ENCODE data around the gene ARID1B.

ARID1B gene

GRCh38 chr6:157221049-157221816 lies 444.1 kb downstream of the ARID1B start:
- DNase-seq = peak; percentile 76

DNA sequence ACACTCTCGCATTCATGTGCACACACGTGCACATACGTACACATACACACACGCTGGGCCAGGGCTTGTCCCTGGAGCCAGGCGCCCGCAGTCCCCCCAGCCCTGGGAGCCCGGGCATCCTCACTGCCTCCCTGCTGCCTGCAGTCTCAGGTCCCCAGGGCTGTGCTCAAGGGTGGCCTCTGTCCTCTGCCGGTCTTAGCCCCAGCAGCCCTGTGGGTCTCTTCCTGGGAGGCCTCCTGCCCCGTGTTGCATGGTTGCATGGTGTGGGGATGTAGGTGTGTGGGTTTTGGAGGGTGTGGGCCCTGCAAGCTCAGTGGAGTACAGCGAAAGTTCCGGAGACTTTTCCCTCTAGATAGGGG lies 444.6 kb downstream of the ARID1B start:
- DNase-seq = no peak

DNA sequence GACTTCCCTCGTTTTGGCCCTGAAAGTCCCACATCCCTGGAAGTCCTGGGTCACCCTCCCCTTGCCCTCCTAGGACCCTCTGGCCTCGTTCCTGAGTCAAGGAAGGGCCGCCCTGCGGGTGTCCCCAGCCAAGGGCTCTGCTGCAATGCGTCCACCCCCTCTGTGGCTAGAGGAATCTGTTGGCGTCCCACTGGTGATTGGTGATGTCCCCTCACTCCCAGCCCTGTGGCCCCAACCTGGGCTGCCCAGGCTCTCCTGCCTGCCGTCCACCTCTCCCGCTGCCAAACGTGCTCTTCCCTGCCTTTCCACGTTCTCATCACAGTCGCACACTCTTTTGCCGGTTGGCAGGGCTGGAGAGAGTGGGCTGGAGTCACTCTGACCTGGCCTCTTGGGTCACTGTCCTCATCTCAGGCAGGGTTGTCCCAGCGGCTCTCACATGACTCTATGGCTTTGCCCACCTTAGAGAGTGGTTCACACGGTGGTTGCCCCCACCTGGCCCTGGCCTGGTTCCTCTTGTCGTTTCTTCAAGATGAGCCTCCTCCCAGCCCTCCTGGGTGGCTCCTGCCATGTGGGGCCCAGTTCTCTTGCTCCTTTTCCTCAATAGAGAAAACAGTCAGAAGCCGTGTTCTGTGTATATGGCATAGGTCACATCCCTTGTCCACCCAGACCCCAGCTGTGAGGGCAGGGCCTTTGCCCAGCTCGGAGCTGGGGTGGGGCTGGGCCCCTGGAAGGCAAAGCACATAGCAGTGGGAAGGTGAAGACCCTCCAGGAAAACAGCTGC lies 445.2 kb downstream of the ARID1B start:
- no peak for DNase-seq

- DNase-seq = peak; percentile 40
Measured at GRCh38 chr6:157223021-157223430, 445.8 kb downstream of the ARID1B start.

DNA sequence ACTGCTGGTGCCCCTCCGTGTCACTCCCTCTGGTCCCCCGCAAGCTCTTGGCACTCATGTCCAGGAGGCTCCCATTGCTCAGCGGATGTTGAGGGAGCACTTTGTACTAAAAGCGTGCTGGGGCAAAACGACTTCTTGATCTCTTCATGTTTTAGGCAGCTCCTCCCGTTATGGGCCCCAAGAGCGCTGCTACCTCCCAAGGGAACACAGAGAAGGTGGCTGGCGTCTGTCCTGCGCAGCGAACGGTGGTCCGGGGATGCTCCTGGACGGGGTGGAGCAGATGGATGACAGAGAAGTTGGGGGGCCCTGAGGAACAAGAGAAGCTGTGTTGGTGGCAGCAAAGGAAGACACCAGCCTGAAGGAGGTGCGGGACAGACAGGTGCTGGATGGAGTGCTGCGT lies 446.3 kb downstream of the ARID1B start:
- no peak for DNase-seq

DNA sequence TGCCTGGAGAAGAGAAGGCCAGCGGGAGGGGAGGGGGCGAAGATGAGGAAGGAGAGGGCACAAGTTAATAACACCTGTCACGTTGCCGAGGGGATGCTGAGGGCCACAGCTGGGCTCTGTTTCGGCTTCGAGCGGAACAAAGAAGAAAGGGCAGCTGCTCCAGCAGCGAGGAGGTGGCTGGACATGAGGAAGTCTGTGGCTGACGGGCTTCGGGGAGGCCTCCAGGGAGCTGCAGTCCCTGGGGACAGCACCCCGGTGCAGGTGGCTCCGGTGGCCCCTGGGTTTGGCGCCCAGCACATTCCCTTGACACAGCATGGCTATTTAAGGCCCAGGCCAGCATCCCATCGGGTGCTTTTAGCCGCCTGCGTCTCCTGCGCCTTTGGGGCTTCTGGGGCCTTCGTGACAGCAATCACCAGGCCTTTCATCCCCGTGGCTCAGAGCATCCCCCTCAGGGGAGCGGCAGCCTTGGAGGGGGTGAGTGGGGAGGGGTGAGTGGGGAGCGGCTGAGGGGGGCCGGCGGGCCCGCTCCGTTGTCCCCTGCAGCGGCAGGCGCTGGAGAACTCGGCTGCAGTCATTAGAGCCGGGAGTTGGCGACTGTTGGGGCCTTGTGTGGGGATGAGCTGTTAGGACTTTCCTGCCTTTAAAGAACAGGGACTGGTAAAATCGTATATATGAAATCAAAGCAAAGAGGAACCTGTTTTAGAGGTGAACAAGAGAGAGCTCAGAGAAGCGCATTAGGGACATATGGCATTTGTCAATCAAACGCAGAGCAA lies 447.2 kb downstream of the ARID1B start:
- no peak for DNase-seq

DNA sequence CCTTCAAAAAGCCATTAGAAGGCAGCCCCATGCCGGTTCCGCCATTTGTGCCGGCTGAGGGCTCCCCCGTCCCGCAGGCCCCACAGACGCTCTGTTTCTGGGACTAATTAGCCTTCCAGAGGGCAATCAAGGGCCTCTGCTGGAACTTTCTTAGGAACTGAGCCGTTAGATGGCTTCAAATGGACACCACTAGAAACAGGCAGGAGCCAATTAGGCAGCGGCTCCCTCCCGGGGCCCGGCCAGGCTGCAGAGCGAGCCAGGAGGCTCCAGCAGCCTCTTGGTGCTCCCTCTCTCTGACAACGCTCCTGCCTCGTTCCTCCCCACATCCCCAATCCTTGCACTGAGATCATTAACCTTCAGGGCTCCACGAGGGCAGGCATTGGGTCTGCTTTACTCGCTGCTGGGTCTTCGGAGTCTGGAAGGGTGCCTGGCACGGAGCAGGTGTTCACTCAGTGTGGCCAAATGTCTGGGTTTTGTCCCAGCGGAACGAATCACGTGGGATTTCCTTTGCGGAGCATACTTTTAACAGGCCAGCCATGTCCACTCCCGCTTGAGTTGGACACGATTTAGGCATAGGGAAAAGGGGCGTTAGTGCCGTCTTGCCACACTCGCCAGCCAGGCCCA lies 447.9 kb downstream of the ARID1B start:
- no peak for DNase-seq

GRCh38 chr6:157225575-157225995 lies 448.4 kb downstream of the ARID1B start:
- DNase-seq = no peak

DNA sequence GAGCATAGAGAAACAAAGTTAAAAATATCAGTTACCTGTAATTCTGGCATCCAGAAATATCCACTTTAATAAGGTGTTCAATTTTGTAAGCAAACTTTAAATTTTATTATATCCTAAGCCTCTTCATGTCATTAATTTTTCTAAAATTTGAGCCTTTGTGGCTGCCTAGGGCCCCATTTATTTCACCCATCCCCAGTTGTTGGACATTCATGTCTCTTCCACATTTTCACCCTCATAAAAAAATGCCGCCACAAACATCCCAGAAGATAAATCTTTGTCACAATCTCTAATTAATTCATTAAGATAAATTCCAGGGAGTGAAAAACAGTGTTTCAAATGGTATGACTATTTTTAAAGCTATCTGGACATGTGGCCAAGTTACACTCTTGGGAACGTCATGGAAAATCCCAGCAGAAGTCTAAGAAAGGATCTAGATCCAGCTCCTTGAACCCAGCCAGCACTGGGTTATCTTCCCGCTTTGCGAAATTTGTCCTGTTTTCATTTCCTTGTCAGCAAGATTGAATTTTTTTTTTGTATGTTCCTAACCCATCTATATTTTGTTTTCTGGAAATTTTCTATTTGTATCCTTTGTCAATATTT lies 448.9 kb downstream of the ARID1B start:
- no peak for DNase-seq

- DNase-seq = no peak
Measured at GRCh38 chr6:157226761-157227160, 449.6 kb downstream of the ARID1B start.

DNA sequence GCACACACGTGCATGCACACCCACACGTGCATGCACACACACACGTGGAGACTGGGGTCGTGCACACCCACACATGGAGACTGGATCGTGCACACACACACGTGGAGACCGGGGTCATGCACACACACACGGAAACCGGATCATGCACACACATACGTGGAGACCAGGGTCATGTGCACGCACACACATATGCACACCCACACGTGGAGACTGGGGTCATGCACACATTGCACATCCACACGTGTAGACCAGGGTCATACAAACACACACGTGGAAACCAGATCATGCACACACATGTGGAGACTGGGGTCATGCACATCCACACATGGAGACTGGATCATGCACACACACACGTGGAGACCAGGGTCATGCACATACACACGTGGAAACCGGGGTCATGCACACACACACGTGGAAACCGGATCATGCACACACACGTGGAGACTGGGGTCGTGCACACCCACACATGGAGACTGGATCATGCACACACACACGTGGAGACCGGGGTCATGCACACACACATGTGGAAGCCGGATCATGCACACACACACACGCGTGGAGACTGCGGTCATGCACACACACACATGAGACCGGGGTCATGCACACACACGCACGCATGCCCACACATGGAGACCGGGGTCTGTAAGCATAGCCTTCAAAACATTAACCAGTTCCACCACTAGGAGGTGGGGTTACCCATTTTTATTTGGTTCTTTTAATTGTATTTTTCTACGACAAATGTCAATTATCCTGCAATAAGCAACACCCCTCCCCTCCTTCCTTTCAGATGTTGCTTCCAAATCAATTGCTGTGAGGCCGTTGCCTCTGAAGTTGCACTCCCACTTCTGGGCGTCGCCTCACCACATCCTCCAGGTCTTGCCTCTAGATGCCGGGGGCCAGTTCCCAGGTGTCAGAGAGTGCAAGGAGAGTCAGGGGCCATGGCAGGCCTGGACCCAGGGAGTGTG lies 450.3 kb downstream of the ARID1B start:
- no peak for DNase-seq

DNA sequence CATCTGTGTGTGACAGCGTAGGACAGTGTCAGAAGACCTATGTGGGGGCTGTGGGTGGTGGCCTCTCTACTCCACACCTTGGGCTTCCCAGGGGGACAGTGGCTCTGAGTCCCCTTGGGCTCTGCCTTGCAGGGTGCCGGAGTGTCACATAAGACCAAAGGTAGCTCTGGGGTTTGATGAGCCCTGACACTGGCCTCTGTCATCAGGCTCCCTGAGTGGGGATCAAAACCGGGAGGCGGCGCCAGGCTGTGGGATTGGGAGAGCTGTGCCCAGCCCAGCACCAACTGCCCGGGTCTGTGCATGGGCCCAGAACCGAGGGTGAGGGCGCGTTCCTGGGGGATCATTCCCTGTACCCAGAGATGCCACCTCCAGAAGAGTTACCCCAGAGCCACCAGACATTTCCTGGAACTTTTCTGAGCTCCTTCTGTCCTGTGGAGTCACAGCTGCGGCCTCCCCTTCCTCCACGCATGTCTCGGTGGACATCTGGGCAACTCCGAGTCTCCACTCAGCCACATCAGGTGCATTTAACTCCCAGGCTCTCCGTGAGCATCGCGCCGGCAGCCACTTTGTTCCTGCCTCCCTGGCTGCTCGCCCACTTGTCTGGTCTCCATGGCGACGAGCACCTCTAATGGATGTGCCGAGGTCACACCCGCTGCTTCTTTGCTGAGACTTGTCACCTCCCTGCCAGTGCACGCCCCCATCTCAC lies 451.4 kb downstream of the ARID1B start:
- DNase-seq = no peak

GRCh38 chr6:157229132-157229618 lies 452.0 kb downstream of the ARID1B start:
- no peak for DNase-seq

GRCh38 chr6:157229713-157230112 lies 452.5 kb downstream of the ARID1B start:
- DNase-seq = no peak

DNA sequence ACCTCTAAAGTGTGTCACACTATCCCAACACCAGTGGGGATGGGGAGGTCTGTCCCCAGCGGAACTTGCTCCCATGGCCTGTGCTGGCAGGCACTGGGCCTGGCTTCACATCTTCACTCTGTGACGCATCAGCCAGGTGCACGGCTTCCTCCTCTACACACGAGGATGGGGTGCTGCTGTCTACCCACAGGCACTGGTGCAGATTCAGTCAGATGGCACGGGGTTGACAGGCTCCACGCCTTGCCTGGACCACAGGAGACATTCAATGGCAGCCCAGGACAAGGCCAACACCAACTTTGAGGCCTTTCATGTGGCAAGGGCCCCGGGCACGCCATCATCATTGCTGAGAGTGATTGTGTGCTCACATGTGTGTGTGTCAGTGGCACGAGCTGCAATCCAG lies 453.7 kb downstream of the ARID1B start:
- no peak for DNase-seq

GRCh38 chr6:157232161-157232895 lies 455.1 kb downstream of the ARID1B start:
- DNase-seq = no peak

DNA sequence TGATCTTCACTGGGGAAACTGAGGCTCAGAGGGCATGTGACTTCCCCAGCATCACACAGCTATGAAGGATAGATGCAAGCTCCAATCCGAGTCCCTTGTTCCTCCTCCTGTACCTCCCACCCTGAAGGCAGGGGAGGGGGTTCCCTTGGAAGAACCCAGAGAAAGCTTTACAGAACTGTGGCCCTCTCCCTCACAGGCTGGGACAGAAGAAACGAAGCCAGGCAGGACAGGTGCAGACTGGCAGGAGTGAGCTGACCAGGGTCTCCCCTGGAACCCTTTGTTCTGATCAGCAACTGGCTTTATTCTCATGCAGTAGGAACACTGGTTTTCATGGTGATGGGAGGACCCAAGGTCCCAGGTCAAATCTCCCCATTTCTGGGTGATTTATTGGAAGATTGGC lies 456.0 kb downstream of the ARID1B start:
- no peak for DNase-seq

GRCh38 chr6:157233686-157234085 lies 456.5 kb downstream of the ARID1B start:
- no peak for DNase-seq

DNA sequence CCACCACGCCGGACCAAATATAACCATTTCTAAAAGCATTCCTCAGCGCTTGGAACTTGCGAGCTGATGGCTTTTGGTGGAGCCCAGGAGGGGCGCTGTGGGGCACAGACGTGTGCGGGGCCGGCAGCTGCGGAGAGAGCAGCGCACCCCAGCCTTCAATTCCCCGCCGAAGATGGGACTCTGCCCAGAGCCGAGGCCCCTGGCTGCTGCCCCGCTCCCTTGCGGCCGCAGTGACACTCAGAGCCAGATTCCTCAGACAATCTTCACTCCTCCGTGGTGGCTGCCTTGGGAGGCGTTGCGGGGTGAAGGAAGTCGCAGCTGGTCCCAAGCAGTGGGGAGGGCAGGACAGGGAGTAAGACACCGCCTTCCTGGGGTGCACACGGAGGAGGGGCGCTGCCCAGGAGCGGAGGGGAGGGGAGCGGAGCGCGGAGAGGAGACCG lies 458.4 kb downstream of the ARID1B start:
- DNase-seq = peak; percentile 70

All from EL (cell line).